Nucleus accumbens (tissue), 56 donors: ENCODE results near the gene MKI67.
"Not testable (repeated sequence)": the region's sequence is repeated elsewhere in the genome, so short reads cannot be mapped to it uniquely, and the experiment has no call there.

Experiments used
- DNase-seq, 56 donors: peaks; one replicate each; lab custom pipeline; 2025; lab: John Stamatoyannopoulos, UW

Gene MKI67

GRCh38 chr10:128113026-128113425 is 13.2 kb downstream of the MKI67 start:
- no peak for DNase-seq

GRCh38 chr10:128111696-128112095 is 14.5 kb downstream of the MKI67 start:
- no peak for DNase-seq

GRCh38 chr10:128110339-128110738 is 15.9 kb downstream of the MKI67 start:
- no peak for DNase-seq

- DNase-seq, result no peak
Measured at GRCh38 chr10:128109707-128110106, 16.5 kb downstream of the MKI67 start.

GRCh38 chr10:128105383-128105782 is 20.8 kb downstream of the MKI67 start:
- DNase-seq, result no peak

- no peak for DNase-seq
Measured at GRCh38 chr10:128103229-128103714, 23.0 kb downstream of the MKI67 start.

GRCh38 chr10:128102480-128103228 is 23.6 kb downstream of the MKI67 start:
- DNase-seq, result no peak

- DNase-seq, result no peak
Measured at GRCh38 chr10:128101901-128102300, 24.3 kb downstream of the MKI67 start.

GRCh38 chr10:128099901-128100300 is 26.3 kb downstream of the MKI67 start:
- no peak for DNase-seq

- DNase-seq, result no peak
Measured at GRCh38 chr10:128098631-128099030, 27.6 kb downstream of the MKI67 start.

GRCh38 chr10:128097783-128098182 is 28.4 kb downstream of the MKI67 start:
- DNase-seq, result no peak

- no peak for DNase-seq
Measured at GRCh38 chr10:128096486-128097199, 29.6 kb downstream of the MKI67 start.

- no peak for DNase-seq
Measured at GRCh38 chr10:128095753-128096469, 30.3 kb downstream of the MKI67 start.

GRCh38 chr10:128095027-128095752 is 31.0 kb downstream of the MKI67 start:
- no peak for DNase-seq

GRCh38 chr10:128094596-128094995 is 31.6 kb downstream of the MKI67 start:
- DNase-seq, result not testable (repeated sequence)

GRCh38 chr10:128092454-128092853 is 33.8 kb downstream of the MKI67 start:
- DNase-seq, result no peak

- DNase-seq, result no peak
Measured at GRCh38 chr10:128091636-128092210, 34.5 kb downstream of the MKI67 start.

- DNase-seq, result no peak
Measured at GRCh38 chr10:128087884-128088709, 38.1 kb downstream of the MKI67 start.

GRCh38 chr10:128087146-128087883 is 38.9 kb downstream of the MKI67 start:
- DNase-seq, result no peak
